ENCODE data around the gene TAMM41.

Gene TAMM41

DNA sequence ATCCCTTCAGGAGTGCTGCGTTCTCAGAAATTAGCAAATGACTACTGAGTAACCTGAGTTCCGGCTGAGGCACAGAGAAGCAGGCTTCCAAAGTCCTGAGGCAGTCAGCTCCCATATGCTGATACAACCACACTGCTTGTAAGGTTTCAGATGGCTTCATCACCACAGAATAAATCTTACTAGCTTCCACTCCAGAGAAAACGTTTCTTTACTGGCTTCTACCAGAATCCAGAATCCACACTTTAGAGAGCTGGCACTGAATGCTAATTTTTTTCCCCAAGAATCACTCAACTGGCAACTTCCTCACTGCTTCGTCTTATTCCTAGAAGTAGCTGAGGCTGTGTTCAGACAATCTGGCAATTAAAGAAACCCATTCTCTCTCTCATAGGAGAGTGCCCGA is 21.4 kb downstream of the TAMM41 start:
- H3K36me3 ChIP-seq (ENCODE audit: control insufficient read depth in 2 of 2, insufficient read depth in 1 of 2, low read length in 2 of 2) = peaks cover 36 to 82% of the 10 kb centered on the region in 2 experiments
- TF ChIP-seq ZNF660 (tag by site-specific recombination; IDR thresholded peaks at IDR 0.05) = no peak
- TF ChIP-seq, protein P1, sequence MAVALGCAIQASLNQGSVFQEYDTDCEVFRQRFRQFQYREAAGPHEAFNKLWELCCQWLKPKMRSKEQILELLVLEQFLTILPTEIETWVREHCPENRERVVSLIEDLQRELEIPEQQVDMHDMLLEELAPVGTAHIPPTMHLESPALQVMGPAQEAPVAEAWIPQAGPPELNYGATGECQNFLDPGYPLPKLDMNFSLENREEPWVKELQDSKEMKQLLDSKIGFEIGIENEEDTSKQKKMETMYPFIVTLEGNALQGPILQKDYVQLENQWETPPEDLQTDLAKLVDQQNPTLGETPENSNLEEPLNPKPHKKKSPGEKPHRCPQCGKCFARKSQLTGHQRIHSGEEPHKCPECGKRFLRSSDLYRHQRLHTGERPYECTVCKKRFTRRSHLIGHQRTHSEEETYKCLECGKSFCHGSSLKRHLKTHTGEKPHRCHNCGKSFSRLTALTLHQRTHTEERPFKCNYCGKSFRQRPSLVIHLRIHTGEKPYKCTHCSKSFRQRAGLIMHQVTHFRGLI (tag by site-specific recombination; IDR thresholded peaks at IDR 0.05) = no peak
- TF ChIP-seq, protein P2, sequence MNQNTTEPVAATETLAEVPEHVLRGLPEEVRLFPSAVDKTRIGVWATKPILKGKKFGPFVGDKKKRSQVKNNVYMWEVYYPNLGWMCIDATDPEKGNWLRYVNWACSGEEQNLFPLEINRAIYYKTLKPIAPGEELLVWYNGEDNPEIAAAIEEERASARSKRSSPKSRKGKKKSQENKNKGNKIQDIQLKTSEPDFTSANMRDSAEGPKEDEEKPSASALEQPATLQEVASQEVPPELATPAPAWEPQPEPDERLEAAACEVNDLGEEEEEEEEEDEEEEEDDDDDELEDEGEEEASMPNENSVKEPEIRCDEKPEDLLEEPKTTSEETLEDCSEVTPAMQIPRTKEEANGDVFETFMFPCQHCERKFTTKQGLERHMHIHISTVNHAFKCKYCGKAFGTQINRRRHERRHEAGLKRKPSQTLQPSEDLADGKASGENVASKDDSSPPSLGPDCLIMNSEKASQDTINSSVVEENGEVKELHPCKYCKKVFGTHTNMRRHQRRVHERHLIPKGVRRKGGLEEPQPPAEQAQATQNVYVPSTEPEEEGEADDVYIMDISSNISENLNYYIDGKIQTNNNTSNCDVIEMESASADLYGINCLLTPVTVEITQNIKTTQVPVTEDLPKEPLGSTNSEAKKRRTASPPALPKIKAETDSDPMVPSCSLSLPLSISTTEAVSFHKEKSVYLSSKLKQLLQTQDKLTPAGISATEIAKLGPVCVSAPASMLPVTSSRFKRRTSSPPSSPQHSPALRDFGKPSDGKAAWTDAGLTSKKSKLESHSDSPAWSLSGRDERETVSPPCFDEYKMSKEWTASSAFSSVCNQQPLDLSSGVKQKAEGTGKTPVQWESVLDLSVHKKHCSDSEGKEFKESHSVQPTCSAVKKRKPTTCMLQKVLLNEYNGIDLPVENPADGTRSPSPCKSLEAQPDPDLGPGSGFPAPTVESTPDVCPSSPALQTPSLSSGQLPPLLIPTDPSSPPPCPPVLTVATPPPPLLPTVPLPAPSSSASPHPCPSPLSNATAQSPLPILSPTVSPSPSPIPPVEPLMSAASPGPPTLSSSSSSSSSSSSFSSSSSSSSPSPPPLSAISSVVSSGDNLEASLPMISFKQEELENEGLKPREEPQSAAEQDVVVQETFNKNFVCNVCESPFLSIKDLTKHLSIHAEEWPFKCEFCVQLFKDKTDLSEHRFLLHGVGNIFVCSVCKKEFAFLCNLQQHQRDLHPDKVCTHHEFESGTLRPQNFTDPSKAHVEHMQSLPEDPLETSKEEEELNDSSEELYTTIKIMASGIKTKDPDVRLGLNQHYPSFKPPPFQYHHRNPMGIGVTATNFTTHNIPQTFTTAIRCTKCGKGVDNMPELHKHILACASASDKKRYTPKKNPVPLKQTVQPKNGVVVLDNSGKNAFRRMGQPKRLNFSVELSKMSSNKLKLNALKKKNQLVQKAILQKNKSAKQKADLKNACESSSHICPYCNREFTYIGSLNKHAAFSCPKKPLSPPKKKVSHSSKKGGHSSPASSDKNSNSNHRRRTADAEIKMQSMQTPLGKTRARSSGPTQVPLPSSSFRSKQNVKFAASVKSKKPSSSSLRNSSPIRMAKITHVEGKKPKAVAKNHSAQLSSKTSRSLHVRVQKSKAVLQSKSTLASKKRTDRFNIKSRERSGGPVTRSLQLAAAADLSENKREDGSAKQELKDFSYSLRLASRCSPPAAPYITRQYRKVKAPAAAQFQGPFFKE (tag by site-specific recombination; IDR thresholded peaks at IDR 0.05; ENCODE audit: borderline replicate concordance) = no peak
- TF ChIP-seq ZSCAN18 (tag by site-specific recombination; IDR thresholded peaks at IDR 0.05) = no peak
- no peak for TF ChIP-seq IKZF3 (tag by site-specific recombination; IDR thresholded peaks at IDR 0.05)
- no peak for TF ChIP-seq ZNF707 (tag by site-specific recombination; IDR thresholded peaks at IDR 0.05)
- no peak for TF ChIP-seq ZNF132 (tag by site-specific recombination; IDR thresholded peaks at IDR 0.05; ENCODE audit: borderline replicate concordance)
- TF ChIP-seq ZFP3 (tag by site-specific recombination; IDR thresholded peaks at IDR 0.05; ENCODE audit: low read depth) = no peak
- TF ChIP-seq ZEB2 (tag by site-specific recombination; IDR thresholded peaks at IDR 0.05) = no peak
- no peak for TF ChIP-seq ZBTB49 (tag by site-specific recombination; IDR thresholded peaks at IDR 0.05; ENCODE audit: low read depth)
- no peak for TF ChIP-seq ZBTB17 (tag by site-specific recombination; IDR thresholded peaks at IDR 0.05)
- TF ChIP-seq ZNF521 (tag by site-specific recombination; IDR thresholded peaks at IDR 0.05) = no peak
- no peak for TF ChIP-seq ZNF174 (tag by site-specific recombination; IDR thresholded peaks at IDR 0.05)
- TF ChIP-seq ZNF585B (tag by site-specific recombination; IDR thresholded peaks at IDR 0.05) = no peak
- no peak for TF ChIP-seq ZNF639 (tag by site-specific recombination; IDR thresholded peaks at IDR 0.05)
- no peak for TF ChIP-seq ZNF416 (tag by site-specific recombination; IDR thresholded peaks at IDR 0.05)
- TF ChIP-seq ZNF785 (tag by site-specific recombination; IDR thresholded peaks at IDR 0.05) = no peak
- TF ChIP-seq, protein P3, sequence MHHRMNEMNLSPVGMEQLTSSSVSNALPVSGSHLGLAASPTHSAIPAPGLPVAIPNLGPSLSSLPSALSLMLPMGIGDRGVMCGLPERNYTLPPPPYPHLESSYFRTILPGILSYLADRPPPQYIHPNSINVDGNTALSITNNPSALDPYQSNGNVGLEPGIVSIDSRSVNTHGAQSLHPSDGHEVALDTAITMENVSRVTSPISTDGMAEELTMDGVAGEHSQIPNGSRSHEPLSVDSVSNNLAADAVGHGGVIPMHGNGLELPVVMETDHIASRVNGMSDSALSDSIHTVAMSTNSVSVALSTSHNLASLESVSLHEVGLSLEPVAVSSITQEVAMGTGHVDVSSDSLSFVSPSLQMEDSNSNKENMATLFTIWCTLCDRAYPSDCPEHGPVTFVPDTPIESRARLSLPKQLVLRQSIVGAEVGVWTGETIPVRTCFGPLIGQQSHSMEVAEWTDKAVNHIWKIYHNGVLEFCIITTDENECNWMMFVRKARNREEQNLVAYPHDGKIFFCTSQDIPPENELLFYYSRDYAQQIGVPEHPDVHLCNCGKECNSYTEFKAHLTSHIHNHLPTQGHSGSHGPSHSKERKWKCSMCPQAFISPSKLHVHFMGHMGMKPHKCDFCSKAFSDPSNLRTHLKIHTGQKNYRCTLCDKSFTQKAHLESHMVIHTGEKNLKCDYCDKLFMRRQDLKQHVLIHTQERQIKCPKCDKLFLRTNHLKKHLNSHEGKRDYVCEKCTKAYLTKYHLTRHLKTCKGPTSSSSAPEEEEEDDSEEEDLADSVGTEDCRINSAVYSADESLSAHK (tag by site-specific recombination; IDR thresholded peaks at IDR 0.05) = no peak
- TF ChIP-seq ZNF10 (tag by site-specific recombination; IDR thresholded peaks at IDR 0.05) = no peak
- no peak for TF ChIP-seq ZNF114 (tag by site-specific recombination; IDR thresholded peaks at IDR 0.05)
- H3K9me3 ChIP-seq (ENCODE audit: control insufficient read depth, insufficient read depth, low read depth, low read length) = no peaks in the 10 kb centered on the region
- CTCF ChIA-PET = interaction anchor here (0.9 to 1.6 kb wide), 4 partner anchors 10 to 21 kb away, joined by 4 to 8 read pairs (median 6); partner anchors contain the start of gene TAMM41
- POLR2A ChIA-PET = interaction anchor here (0.6 kb wide), 1 partner anchor 43 kb away, joined by 3 read pairs; no protein-coding TSS in a partner anchor
- no peak overlapping the region for H3K4me3 ChIP-seq (ENCODE audit: low read depth, low read length)
- no peak overlapping the region for H3K27ac ChIP-seq (ENCODE audit: extremely low read depth, low read depth, low read length)
- H3K4me1 ChIP-seq (ENCODE audit: control insufficient read depth, insufficient read depth, low read length) = no peaks in the 10 kb centered on the region

Data from HEK293 (cell line).